GM12878 (cell line): ENCODE data around the gene NRM. TPM values are rescaled to one million over a fixed set of nuclear protein-coding genes. Genes with fewer than 3 reads are reported as not detected.

Experiments
- CBFB ChIP-seq: IDR thresholded peaks from 2 replicates; pipeline ENCODE4 v1.6.1; 2016; ENCODE audit warnings: antibody characterized with exemption, low read depth
- CBX3 ChIP-seq: fragments of 200-600 bp; sonication (generic); IDR thresholded peaks from 2 replicates; pipeline ENCODE4 v1.6.1; 2016; ENCODE audit warnings: low read depth, borderline replicate concordance
- CHD4 ChIP-seq: fragments of 200-600 bp; sonication (generic); IDR thresholded peaks from 2 replicates; pipeline ENCODE4 v1.6.1; 2016; ENCODE audit warnings: mild to moderate bottlenecking
- CREM ChIP-seq: IDR thresholded peaks from 2 replicates; pipeline ENCODE4 v1.6.1; 2014; ENCODE audit warnings: antibody characterized with exemption, low read depth
- E2F8 ChIP-seq: fragments of 450-650 bp; IDR thresholded peaks from 2 replicates; pipeline ENCODE4 v1.6.1; 2018; ENCODE audit warnings: mild to moderate bottlenecking, low read depth, moderate library complexity; ENCODE audit not compliant: partially characterized antibody
- E4F1 ChIP-seq: fragments of 450-650 bp; IDR thresholded peaks from 2 replicates; pipeline ENCODE4 v1.6.1; 2018; ENCODE audit warnings: borderline replicate concordance, mild to moderate bottlenecking; ENCODE audit not compliant: partially characterized antibody
- GABPA ChIP-seq: IDR thresholded peaks from 2 replicates; pipeline ENCODE4 v1.6.1; 2014; ENCODE audit warnings: antibody characterized with exemption, low read depth, mild to moderate bottlenecking, inconsistent platforms
- IKZF2 ChIP-seq, 2 experiments: fragments of 450-650 bp; IDR thresholded peaks; 2 replicates each; pipeline ENCODE4 v1.6.1; 2017; ENCODE audit warnings: mild to moderate bottlenecking in 2 of 2, moderate library complexity in 2 of 2
- JUNB ChIP-seq: IDR thresholded peaks from 2 replicates; pipeline ENCODE4 v1.6.1; 2016; ENCODE audit warnings: antibody characterized with exemption, mild to moderate bottlenecking
- MTA2 ChIP-seq: fragments of 450-650 bp; IDR thresholded peaks from 2 replicates; pipeline ENCODE4 v1.6.1; 2016; ENCODE audit warnings: low read depth, mild to moderate bottlenecking, moderate library complexity
- MYC ChIP-seq: IDR thresholded peaks from 2 replicates; pipeline ENCODE4 v1.6.1; 2011; ENCODE audit warnings: mild to moderate bottlenecking, low read length, moderate library complexity, inconsistent platforms; ENCODE audit not compliant: insufficient read depth, insufficient replicate concordance, insufficient read length, severe bottlenecking
- NBN ChIP-seq: fragments of 450-650 bp; IDR thresholded peaks from 2 replicates; pipeline ENCODE4 v1.6.1; 2016
- SIN3A ChIP-seq: IDR thresholded peaks from 2 replicates; pipeline ENCODE4 v1.6.1; 2012; ENCODE audit warnings: low read depth, low read length, improper control_type of control experiment
- SIX5 ChIP-seq: IDR thresholded peaks from 2 replicates; pipeline ENCODE4 v1.6.1; 2011; ENCODE audit warnings: mild to moderate bottlenecking, low read depth, low read length, moderate library complexity; ENCODE audit not compliant: severe bottlenecking
- TARDBP ChIP-seq: IDR thresholded peaks from 2 replicates; pipeline ENCODE4 v1.6.1; 2016; ENCODE audit warnings: borderline replicate concordance
- TBL1XR1 ChIP-seq: IDR thresholded peaks from 2 replicates; pipeline ENCODE4 v1.6.1; 2012; ENCODE audit warnings: low read depth, low read length, improper control_type of control experiment
- TCF12 ChIP-seq: IDR thresholded peaks from 2 replicates; pipeline ENCODE4 v1.6.1; 2011; ENCODE audit warnings: low read depth, mild to moderate bottlenecking, low read length
- ZBED1 ChIP-seq: IDR thresholded peaks from 2 replicates; pipeline ENCODE4 v1.6.1; 2016; ENCODE audit warnings: borderline replicate concordance
- ZBTB11 ChIP-seq: fragments of 450-650 bp; formaldehyde crosslinking; IDR thresholded peaks from 2 replicates; pipeline ENCODE4 v1.5.0; 2022; ENCODE audit warnings: mild to moderate bottlenecking, missing genetic modification characterization
- polyA plus RNA-seq, 11 experiments: library from polyadenylated mRNA; depleted of rRNA in 4 of 11; unstranded in 6 of 11; stranded (reverse) in 5 of 11; fragments of >200 nt; fragmentation: Nextera tagmentation in 4 of 11; fragmentation: Illumina TruSeq in 1 of 11; extraction: Ambion mirVana in 4 of 11; extraction: Trizol in 1 of 11; gene quantifications; 1 replicate in 1 of 11; 2 replicates in 10 of 11; pipeline versions ENCODE4 v1.2.1 to v1.2.3, GENCODE V29; 2011 to 2016; ENCODE audit warnings: inconsistent platforms in 2 of 11, missing spikeins in 2 of 11, low read depth in 1 of 11
- total RNA-seq, 4 experiments: library from RNA; depleted of rRNA in 3 of 4; stranded (reverse); fragments of >200 nt in 3 of 4; fragmentation: Illumina TruSeq in 1 of 4; extraction: Trizol in 1 of 4; gene quantifications; 2 replicates each; pipeline versions ENCODE4 v1.2.1 to v1.2.3, GENCODE V29; 2013 to 2021
- TF ChIP-seq, protein P1 (sequence below), 3 experiments: IDR thresholded peaks in 2 of 3; conservative IDR thresholded peaks in 1 of 3; 2 replicates each; pipeline ENCODE4 v1.5.1; 2011; ENCODE audit warnings: low read depth in 3 of 3, low read length in 3 of 3, mild to moderate bottlenecking in 3 of 3, control low read depth in 2 of 3, moderate library complexity in 2 of 3, inconsistent platforms in 1 of 3, mixed read lengths in 1 of 3; ENCODE audit not compliant: control insufficient read depth in 2 of 3, insufficient read depth in 1 of 3; ENCODE audit errors: extremely low read depth in 1 of 3

The NRM gene
- total and polyA plus RNA-seq, 10 of the 15 experiments (the other 5 are each of a cell fraction or from before 2014, with no cell fraction given), result 15.4 to 46.7 (median 29.0) TPM

DNA sequence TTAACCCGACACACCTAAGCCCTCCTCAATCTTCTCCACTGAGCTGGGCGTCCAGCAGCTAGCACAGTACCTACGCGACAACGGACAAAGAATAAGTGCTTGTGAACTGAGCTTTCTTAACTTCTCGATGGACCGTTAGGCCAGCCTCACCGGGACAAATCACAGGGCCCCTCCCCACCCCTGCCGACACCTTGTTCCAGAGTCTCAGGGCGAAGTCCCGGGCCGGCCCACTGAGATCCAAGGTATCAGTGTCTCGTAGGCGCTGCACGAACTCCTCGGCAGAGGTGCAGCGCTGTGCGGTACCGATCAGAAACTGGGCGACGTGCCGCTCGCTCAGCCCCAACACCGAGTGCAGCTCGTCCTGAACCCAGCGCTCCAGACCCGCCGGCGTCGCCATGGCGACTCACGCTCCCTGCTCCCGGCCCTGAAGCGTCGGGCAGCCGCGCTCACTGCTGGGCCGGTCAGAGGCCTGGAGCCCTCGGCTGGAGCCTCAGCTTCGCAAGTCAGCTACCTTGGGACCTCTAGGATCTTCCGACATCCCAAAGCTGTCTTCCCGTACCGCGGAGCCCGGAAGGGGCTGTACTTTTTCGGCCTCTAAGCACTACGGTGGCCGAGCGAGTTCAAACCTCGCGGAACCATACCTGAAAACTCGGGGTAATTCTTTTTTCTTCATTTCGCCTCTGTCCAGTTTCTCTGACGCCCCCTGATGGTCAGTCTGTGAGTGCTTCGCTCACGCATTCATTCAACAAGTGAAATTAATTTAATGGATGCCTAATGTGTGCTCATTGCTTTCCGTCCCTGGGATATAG lies 18.1 kb downstream of the NRM start, which contains the start of gene DHX16 (continued):
- TF ChIP-seq E4F1 (peak; percentile 69), CBFB (peak; percentile 81; the same call in 1 of the 2 replicates), E2F8 (no peak), ZBTB11 (CRISPR knock-in tag) (peak; percentile 33; the same call in 1 of the 2 replicates), MTA2 (no peak), SIN3A (peak; percentile 77; the same call in 1 of the 2 replicates), CBX3 (no peak), TARDBP (no peak), MYC (no peak), CREM (peak; percentile 38; the same call in 1 of the 2 replicates), GABPA (peak; percentile 80), JUNB (no peak), ZBED1 (0 out of 2 replicates have a peak, but pooled peaks have one; percentile 45), SIX5 (peak; percentile 37), NBN (no peak; the same call in none of the 2 replicates), IKZF2 (IDR thresholded peaks at IDR 0.05) (no peak; a peak in 1 of 4 replicates), CHD4 (no peak), TBL1XR1 (no peak), TCF12 (no peak)
- TF ChIP-seq, protein P1, sequence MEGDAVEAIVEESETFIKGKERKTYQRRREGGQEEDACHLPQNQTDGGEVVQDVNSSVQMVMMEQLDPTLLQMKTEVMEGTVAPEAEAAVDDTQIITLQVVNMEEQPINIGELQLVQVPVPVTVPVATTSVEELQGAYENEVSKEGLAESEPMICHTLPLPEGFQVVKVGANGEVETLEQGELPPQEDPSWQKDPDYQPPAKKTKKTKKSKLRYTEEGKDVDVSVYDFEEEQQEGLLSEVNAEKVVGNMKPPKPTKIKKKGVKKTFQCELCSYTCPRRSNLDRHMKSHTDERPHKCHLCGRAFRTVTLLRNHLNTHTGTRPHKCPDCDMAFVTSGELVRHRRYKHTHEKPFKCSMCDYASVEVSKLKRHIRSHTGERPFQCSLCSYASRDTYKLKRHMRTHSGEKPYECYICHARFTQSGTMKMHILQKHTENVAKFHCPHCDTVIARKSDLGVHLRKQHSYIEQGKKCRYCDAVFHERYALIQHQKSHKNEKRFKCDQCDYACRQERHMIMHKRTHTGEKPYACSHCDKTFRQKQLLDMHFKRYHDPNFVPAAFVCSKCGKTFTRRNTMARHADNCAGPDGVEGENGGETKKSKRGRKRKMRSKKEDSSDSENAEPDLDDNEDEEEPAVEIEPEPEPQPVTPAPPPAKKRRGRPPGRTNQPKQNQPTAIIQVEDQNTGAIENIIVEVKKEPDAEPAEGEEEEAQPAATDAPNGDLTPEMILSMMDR (IDR thresholded peaks at IDR 0.05 in 2 of 3, conservative IDR thresholded peaks at IDR 0.05 in 1 of 3; ENCODE audit: control insufficient read depth in 2 of 3, extremely low read depth in 1 of 3, insufficient read depth in 1 of 3, low read depth in 3 of 3, low read length in 3 of 3), result peak; percentile 77 to 93 (median 88); a peak in 5 of 6 replicates
